GM23338 (cell line): Measurements from ENCODE around the gene PSMD14.

Experiments
- ETS1 ChIP-seq: IDR thresholded peaks from 2 replicates; pipeline ENCODE4 v1.6.1; 2016; ENCODE audit warnings: antibody characterized with exemption
- EZH2 ChIP-seq: fragments of 200-600 bp; sonication (generic); IDR thresholded peaks from one replicate; pipeline ENCODE4 v1.8.0; 2017; ENCODE audit warnings: antibody characterized with exemption, mild to moderate bottlenecking, low read depth; ENCODE audit not compliant: unreplicated experiment
- EZH2phosphoT487 ChIP-seq: fragments of 200-600 bp; sonication (generic); IDR thresholded peaks from one replicate; pipeline ENCODE4 v1.8.1; 2018; ENCODE audit warnings: antibody characterized with exemption; ENCODE audit not compliant: unreplicated experiment
- NANOG ChIP-seq: IDR thresholded peaks from 2 replicates; pipeline ENCODE4 v1.6.1; 2016; ENCODE audit warnings: antibody characterized with exemption, borderline replicate concordance
- POLR2AphosphoS5 ChIP-seq: IDR thresholded peaks from 2 replicates; pipeline ENCODE4 v1.6.1; 2016; ENCODE audit warnings: antibody characterized with exemption, low read depth
- TF ChIP-seq, protein P1 (sequence below), 2 experiments: fragments of 200-600 bp in 1 of 2; sonication (generic) in 1 of 2; conservative IDR thresholded peaks; 2 replicates each; pipeline versions ENCODE4 v1.5.1 to v1.6.1; 2016 to 2017; ENCODE audit warnings: antibody characterized with exemption in 2 of 2, low read depth in 2 of 2, mild to moderate bottlenecking in 2 of 2, moderate library complexity in 1 of 2
- TF ChIP-seq, protein P2 (sequence below): IDR thresholded peaks from one replicate; pipeline ENCODE4 v1.6.1; 2018; ENCODE audit warnings: antibody characterized with exemption; ENCODE audit not compliant: unreplicated experiment

GRCh38 chr2:161362568-161363166 is 54.4 kb downstream of the PSMD14 start:
- TF ChIP-seq, protein P1, sequence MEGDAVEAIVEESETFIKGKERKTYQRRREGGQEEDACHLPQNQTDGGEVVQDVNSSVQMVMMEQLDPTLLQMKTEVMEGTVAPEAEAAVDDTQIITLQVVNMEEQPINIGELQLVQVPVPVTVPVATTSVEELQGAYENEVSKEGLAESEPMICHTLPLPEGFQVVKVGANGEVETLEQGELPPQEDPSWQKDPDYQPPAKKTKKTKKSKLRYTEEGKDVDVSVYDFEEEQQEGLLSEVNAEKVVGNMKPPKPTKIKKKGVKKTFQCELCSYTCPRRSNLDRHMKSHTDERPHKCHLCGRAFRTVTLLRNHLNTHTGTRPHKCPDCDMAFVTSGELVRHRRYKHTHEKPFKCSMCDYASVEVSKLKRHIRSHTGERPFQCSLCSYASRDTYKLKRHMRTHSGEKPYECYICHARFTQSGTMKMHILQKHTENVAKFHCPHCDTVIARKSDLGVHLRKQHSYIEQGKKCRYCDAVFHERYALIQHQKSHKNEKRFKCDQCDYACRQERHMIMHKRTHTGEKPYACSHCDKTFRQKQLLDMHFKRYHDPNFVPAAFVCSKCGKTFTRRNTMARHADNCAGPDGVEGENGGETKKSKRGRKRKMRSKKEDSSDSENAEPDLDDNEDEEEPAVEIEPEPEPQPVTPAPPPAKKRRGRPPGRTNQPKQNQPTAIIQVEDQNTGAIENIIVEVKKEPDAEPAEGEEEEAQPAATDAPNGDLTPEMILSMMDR (conservative IDR thresholded peaks at IDR 0.05; ENCODE audit: low read depth in 2 of 2), result no peak
- TF ChIP-seq POLR2AphosphoS5 (no peak), EZH2 (no peak), EZH2phosphoT487 (no peak), ETS1 (no peak), NANOG (no peak)
- TF ChIP-seq, protein P2, sequence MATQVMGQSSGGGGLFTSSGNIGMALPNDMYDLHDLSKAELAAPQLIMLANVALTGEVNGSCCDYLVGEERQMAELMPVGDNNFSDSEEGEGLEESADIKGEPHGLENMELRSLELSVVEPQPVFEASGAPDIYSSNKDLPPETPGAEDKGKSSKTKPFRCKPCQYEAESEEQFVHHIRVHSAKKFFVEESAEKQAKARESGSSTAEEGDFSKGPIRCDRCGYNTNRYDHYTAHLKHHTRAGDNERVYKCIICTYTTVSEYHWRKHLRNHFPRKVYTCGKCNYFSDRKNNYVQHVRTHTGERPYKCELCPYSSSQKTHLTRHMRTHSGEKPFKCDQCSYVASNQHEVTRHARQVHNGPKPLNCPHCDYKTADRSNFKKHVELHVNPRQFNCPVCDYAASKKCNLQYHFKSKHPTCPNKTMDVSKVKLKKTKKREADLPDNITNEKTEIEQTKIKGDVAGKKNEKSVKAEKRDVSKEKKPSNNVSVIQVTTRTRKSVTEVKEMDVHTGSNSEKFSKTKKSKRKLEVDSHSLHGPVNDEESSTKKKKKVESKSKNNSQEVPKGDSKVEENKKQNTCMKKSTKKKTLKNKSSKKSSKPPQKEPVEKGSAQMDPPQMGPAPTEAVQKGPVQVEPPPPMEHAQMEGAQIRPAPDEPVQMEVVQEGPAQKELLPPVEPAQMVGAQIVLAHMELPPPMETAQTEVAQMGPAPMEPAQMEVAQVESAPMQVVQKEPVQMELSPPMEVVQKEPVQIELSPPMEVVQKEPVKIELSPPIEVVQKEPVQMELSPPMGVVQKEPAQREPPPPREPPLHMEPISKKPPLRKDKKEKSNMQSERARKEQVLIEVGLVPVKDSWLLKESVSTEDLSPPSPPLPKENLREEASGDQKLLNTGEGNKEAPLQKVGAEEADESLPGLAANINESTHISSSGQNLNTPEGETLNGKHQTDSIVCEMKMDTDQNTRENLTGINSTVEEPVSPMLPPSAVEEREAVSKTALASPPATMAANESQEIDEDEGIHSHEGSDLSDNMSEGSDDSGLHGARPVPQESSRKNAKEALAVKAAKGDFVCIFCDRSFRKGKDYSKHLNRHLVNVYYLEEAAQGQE, result no peak
